Measurements from ENCODE around the gene NLRP9. TPM values are rescaled to one million over a fixed set of nuclear protein-coding genes. Genes with fewer than 3 reads are reported as not detected.
"Not testable (repeated sequence)": the region's sequence is repeated elsewhere in the genome, so short reads cannot be mapped to it uniquely, and the experiment has no call there.

The NLRP9 gene
- total and polyA plus RNA-seq, 4 experiments from 2014 or later, result not detected

DNA sequence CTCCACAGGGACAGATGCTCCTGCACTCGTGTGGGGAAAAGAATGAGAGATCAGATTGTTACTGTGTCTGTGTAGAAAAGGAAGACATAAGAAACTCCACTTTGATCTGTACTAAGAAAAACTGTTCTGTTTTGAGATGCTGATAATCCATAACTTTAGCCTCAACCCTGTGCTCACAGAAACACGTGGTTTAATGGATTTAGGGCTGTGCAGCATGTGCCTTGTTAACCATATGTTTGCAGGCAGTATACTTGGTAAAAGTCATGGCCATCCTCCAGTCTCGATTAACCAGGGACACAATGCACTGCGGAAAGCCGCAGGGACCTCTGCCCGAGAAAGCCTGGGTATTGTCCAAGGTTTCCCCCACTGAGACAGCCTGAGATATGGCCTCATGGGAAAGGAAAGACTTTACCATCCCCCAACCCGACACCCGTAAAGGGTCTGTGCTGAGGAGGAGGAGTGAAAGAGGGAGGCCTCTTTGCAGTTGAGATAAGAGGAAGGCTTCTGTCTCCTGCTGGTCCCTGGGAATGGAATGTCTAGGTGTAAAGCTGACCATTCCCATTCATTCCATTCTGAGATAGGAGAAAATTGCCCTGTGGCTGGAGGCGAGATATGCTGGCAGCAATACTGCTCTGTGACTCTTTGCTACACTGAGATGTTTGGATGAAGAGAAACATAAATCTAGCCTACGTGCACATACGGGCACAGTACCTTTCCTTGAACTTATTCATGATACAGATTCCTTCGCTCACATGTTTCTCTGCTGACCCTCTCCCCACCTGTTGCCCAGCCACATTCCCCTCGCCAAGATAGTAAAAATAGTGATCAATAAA, 20.1 kb downstream of the NLRP9 start:
- H3K27me3 ChIP-seq (ENCODE audit: insufficient read depth, low read length); H3K27ac ChIP-seq (ENCODE audit: low read depth, low read length); H3K36me3 ChIP-seq (ENCODE audit: insufficient read depth, low read length); H3K4me3 Mint-ChIP-seq; DNase-seq; H3K27ac Mint-ChIP-seq; intact Hi-C loops (cut with micrococcal nuclease); H3K9me3 ChIP-seq (ENCODE audit: control insufficient read depth in 1 of 2, low read length in 2 of 2); H3K4me1 Mint-ChIP-seq; H3K4me1 ChIP-seq (ENCODE audit: insufficient read depth, low read length); POLR2A ChIA-PET (ENCODE audit: partially characterized antibody); CTCF ChIA-PET (ENCODE audit: partially characterized antibody); H3K4me3 ChIP-seq (ENCODE audit: low read length in 2 of 2): not testable (repeated sequence)
- H3K9me3 Mint-ChIP-seq, result peaks cover 12 to 38% (median 25%) of the 10 kb centered on the region in 8 donors
- peaks cover 6 to 12% of the 10 kb centered on the region in 2 donors for H3K36me3 Mint-ChIP-seq
- peaks cover 34 to 50% of the 10 kb centered on the region in 2 donors for H3K27me3 Mint-ChIP-seq

DNA sequence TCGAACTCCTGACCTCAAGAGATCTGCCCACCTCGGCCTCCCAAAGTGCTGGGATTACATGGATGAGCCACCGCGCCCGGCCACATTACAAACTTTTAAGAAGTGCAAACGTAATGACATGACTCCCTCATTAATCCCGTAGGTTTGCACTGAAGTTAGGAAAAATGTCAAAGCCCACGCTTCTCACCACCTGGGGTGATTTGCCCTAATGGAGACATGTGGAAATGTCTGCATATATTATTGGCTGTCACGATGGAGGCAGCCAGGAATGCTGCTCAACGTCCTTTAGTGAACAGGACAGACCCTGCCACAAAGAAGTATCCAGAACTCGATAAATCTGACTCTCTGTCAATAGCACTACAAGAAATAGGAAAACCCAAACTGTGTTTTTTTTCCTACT, 21.0 kb downstream of the NLRP9 start:
- ChIA-PET CTCF (ENCODE audit: partially characterized antibody) (interaction anchor here (0.5 kb wide), 1 partner anchor 11 kb away, joined by 5 read pairs; no protein-coding TSS in a partner anchor), POLR2A (ENCODE audit: partially characterized antibody) (no interaction called here)
- H3K27ac Mint-ChIP-seq, result no peak overlapping the region
- H3K36me3 ChIP-seq (ENCODE audit: insufficient read depth, low read length), result no peaks in the 10 kb centered on the region
- peaks cover 32 to 43% of the 10 kb centered on the region in 2 donors for H3K27me3 Mint-ChIP-seq
- no peak overlapping the region for H3K4me3 Mint-ChIP-seq
- no peak overlapping the region for H3K4me3 ChIP-seq (ENCODE audit: low read length in 2 of 2)
- no peaks in the 10 kb centered on the region for H3K4me1 ChIP-seq (ENCODE audit: insufficient read depth, low read length)
- peaks cover 0 to 5% (median 4%) of the 10 kb centered on the region in 4 donors for H3K4me1 Mint-ChIP-seq
- H3K9me3 ChIP-seq (ENCODE audit: control insufficient read depth in 1 of 2, low read length in 2 of 2), result no peaks in the 10 kb centered on the region
- no peak overlapping the region for H3K27ac ChIP-seq (ENCODE audit: low read depth, low read length)
- intact Hi-C loops (cut with micrococcal nuclease), result no loop called here
- H3K27me3 ChIP-seq (ENCODE audit: insufficient read depth, low read length), result peaks cover 6% of the 10 kb centered on the region
- peaks cover 6 to 12% of the 10 kb centered on the region in 2 donors for H3K36me3 Mint-ChIP-seq
- peaks cover 8 to 30% (median 20%) of the 10 kb centered on the region in 8 donors for H3K9me3 Mint-ChIP-seq
- DNase-seq, result no peak

DNA sequence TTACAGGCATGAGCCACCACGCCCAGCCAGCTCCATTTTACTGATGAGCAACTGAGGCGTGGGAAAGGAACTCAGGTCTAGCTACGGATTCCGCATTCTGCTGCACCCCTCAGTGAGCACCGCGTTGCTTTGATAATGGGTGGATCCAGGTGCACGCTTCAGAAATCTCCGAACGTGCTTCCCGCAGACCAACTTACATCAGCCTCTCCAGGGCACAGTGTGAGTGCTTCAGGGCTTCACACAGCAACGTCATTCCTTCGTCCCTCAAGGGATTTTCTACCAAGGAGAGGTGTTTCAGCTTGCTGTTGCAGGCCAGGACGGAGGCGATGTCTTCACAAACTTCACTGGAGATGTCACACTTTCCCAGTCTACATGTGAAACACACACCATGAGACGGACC, 21.7 kb downstream of the NLRP9 start:
- peaks cover 0 to 5% (median 4%) of the 10 kb centered on the region in 4 donors for H3K4me1 Mint-ChIP-seq
- no peak overlapping the region for H3K4me3 Mint-ChIP-seq
- H3K9me3 ChIP-seq (ENCODE audit: control insufficient read depth in 1 of 2, low read length in 2 of 2), result no peaks in the 10 kb centered on the region
- intact Hi-C loops (cut with micrococcal nuclease), result no loop called here
- H3K4me3 ChIP-seq (ENCODE audit: low read length in 2 of 2), result no peak overlapping the region
- H3K27me3 ChIP-seq (ENCODE audit: insufficient read depth, low read length), result peaks cover 6% of the 10 kb centered on the region
- H3K4me1 ChIP-seq (ENCODE audit: insufficient read depth, low read length), result no peaks in the 10 kb centered on the region
- ChIA-PET POLR2A (ENCODE audit: partially characterized antibody) (no interaction called here), CTCF (ENCODE audit: partially characterized antibody) (no interaction called here)
- H3K27ac ChIP-seq (ENCODE audit: low read depth, low read length), result no peak overlapping the region
- peaks cover 26 to 37% of the 10 kb centered on the region in 2 donors for H3K27me3 Mint-ChIP-seq
- peaks cover 1 to 23% (median 13%) of the 10 kb centered on the region in 8 donors for H3K9me3 Mint-ChIP-seq
- DNase-seq, result no peak
- no peak overlapping the region for H3K27ac Mint-ChIP-seq
- H3K36me3 ChIP-seq (ENCODE audit: insufficient read depth, low read length), result no peaks in the 10 kb centered on the region
- peaks cover 6 to 8% of the 10 kb centered on the region in 2 donors for H3K36me3 Mint-ChIP-seq

DNA sequence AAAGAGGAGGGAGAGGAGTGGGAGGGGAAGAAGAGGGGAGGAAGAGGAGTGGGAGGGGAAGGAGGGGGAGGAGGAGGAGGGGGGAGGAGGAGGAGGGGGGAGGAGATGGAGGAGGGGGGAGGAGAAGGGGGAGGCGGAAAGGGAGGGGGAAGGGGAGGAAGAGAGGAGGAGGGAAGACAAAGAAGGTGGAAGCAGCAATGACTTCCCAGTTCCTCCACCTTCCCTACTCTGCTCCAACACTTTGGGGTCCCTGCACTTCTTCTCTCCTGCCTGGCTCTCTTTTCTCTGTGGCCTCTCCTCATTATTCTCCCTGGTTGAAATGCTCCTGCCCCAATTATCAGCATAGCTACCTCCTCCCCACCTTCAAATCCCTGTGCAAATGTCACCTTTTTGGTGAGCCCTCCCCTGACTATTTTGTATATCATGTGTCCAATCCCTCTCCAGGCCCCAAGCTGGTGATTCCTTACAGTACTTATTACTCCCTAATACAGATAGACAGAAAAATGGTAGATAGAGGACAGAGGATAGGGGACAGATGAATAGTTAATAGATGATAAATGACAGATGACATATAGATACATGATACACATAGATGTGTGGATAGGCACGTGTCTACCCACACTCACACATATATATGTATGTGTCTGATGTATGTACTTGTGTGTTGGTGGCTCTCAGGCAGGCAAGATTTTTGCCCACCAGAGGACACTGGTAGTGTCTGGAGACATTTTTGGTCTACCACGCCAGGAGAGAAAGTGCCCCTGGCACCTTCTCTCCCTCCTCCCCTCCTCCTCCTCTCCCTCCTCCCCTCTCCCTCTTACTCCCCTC, 25.2 kb downstream of the NLRP9 start:
- no peak overlapping the region for H3K27ac ChIP-seq (ENCODE audit: low read depth, low read length)
- H3K4me3 Mint-ChIP-seq, result no peak overlapping the region
- H3K4me3 ChIP-seq (ENCODE audit: low read length in 2 of 2), result no peak overlapping the region
- peaks cover 10 to 14% of the 10 kb centered on the region in 2 donors for H3K27me3 Mint-ChIP-seq
- peak overlapping the region in 2 of 7 donors; percentile 19 to 55 for H3K27ac Mint-ChIP-seq
- H3K9me3 ChIP-seq (ENCODE audit: control insufficient read depth in 1 of 2, low read length in 2 of 2), result no peaks in the 10 kb centered on the region
- peaks cover 0 to 5% (median 4%) of the 10 kb centered on the region in 4 donors for H3K4me1 Mint-ChIP-seq
- H3K4me1 ChIP-seq (ENCODE audit: insufficient read depth, low read length), result no peaks in the 10 kb centered on the region
- no peaks in the 10 kb centered on the region for H3K36me3 Mint-ChIP-seq
- H3K9me3 Mint-ChIP-seq, result peaks cover 0 to 4% (median 0%) of the 10 kb centered on the region in 8 donors
- DNase-seq, result no peak
- CTCF ChIA-PET (ENCODE audit: partially characterized antibody), result no interaction called here
- H3K36me3 ChIP-seq (ENCODE audit: insufficient read depth, low read length), result no peaks in the 10 kb centered on the region
- H3K27me3 ChIP-seq (ENCODE audit: insufficient read depth, low read length), result no peaks in the 10 kb centered on the region
- POLR2A ChIA-PET (ENCODE audit: partially characterized antibody), result no interaction called here
- intact Hi-C loops (cut with micrococcal nuclease), result no loop called here

DNA sequence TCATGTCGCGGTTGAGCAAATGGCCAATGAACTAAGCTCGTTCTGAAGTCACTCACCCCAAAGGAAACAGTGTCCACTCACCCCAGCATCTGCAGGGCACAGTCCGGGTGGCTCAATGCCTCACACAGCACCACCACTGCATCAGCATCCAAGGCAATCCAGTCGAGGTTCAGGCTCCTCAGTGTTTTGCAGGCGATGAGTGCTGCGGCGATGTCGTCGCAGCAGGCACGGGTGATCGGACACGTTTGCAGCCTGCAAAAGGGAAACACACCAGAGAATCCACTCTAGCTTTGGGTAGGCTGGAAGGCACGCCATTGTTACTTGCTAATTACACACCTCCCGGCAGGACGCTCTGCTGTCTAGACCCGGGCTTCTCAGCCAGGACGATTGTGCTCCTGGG, 26.5 kb downstream of the NLRP9 start:
- Histone ChIP-seq H3K4me3 (ENCODE audit: low read length in 2 of 2) (no peak overlapping the region), H3K27ac (ENCODE audit: low read depth, low read length) (no peak overlapping the region), H3K36me3 (ENCODE audit: insufficient read depth, low read length) (no peaks in the 10 kb centered on the region), H3K4me1 (ENCODE audit: insufficient read depth, low read length) (no peaks in the 10 kb centered on the region), H3K9me3 (ENCODE audit: control insufficient read depth in 1 of 2, low read length in 2 of 2) (no peaks in the 10 kb centered on the region), H3K27me3 (ENCODE audit: insufficient read depth, low read length) (no peaks in the 10 kb centered on the region)
- peaks cover 0 to 5% (median 4%) of the 10 kb centered on the region in 4 donors for H3K4me1 Mint-ChIP-seq
- no peak for DNase-seq
- no peak overlapping the region for H3K27ac Mint-ChIP-seq
- peaks cover 1 to 3% of the 10 kb centered on the region in 2 donors for H3K27me3 Mint-ChIP-seq
- CTCF ChIA-PET (ENCODE audit: partially characterized antibody), result interaction anchor here (1.2 kb wide), 1 partner anchor 10 kb away, joined by 3 read pairs; no protein-coding TSS in a partner anchor
- peaks cover 0 to 4% (median 0%) of the 10 kb centered on the region in 8 donors for H3K9me3 Mint-ChIP-seq
- intact Hi-C loops (cut with micrococcal nuclease), result no loop called here
- no peak overlapping the region for H3K4me3 Mint-ChIP-seq
- no peaks in the 10 kb centered on the region for H3K36me3 Mint-ChIP-seq
- POLR2A ChIA-PET (ENCODE audit: partially characterized antibody), result no interaction called here

DNA sequence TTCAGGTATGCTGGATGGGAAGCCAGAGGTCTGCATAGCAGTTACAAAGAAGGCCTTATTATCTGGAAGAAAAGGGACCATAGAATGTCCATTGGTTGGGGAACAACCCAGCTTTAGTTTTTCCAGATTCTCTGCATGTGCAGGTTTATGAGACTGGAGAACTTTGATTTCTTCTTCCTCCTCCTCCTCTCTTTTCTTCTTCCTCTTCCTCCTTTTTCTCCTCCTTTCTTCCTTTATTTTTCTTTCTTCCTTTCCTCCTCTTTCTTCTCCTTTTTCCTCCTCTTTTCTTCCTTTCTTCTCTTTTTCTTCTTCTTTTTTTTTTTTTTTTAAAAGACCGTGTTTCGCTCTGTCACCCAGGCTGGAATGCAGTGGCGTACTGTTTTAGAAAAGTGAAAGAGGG, 32.2 kb downstream of the NLRP9 start:
- Mint-ChIP-seq H3K27ac (no peak overlapping the region), H3K36me3 (peaks cover 6 to 8% of the 10 kb centered on the region in 2 donors), H3K4me1 (peaks cover 0 to 7% (median 2%) of the 10 kb centered on the region in 4 donors), H3K27me3 (no peaks in the 10 kb centered on the region), H3K9me3 (peaks cover 0 to 1% (median 0%) of the 10 kb centered on the region in 8 donors), H3K4me3 (no peak overlapping the region)
- H3K27ac ChIP-seq (ENCODE audit: low read depth, low read length), result no peak overlapping the region
- CTCF ChIA-PET (ENCODE audit: partially characterized antibody), result no interaction called here
- DNase-seq, result no peak
- POLR2A ChIA-PET (ENCODE audit: partially characterized antibody), result no interaction called here
- H3K36me3 ChIP-seq (ENCODE audit: insufficient read depth, low read length), result no peaks in the 10 kb centered on the region
- intact Hi-C loops (cut with micrococcal nuclease), result no loop called here
- no peaks in the 10 kb centered on the region for H3K27me3 ChIP-seq (ENCODE audit: insufficient read depth, low read length)
- no peaks in the 10 kb centered on the region for H3K4me1 ChIP-seq (ENCODE audit: insufficient read depth, low read length)
- no peak overlapping the region for H3K4me3 ChIP-seq (ENCODE audit: low read length in 2 of 2)
- no peaks in the 10 kb centered on the region for H3K9me3 ChIP-seq (ENCODE audit: control insufficient read depth in 1 of 2, low read length in 2 of 2)

Data from CD4-positive, alpha-beta memory T cell (primary cell).